GM19035 (cell line): ENCODE data around the gene TMEM263.

Source experiments
- ATAC-seq: cut with Tn5 transposase; IDR thresholded peaks from one replicate; pipeline ENCODE4 v1.9.1; 2021; ENCODE audit not compliant: unreplicated experiment

Gene TMEM263

GRCh38 chr12:106945261-106945851 is 10.4 kb upstream of the TMEM263 start:
- no peak for ATAC-seq

GRCh38 chr12:106947461-106947860 is 8.2 kb upstream of the TMEM263 start:
- ATAC-seq: no peak

GRCh38 chr12:106950591-106950990 is 5.1 kb upstream of the TMEM263 start:
- ATAC-seq: no peak

- no peak for ATAC-seq
These were observed 2.1 kb upstream of the TMEM263 start for GRCh38 chr12:106953352-106954250.

- no peak for ATAC-seq
These were observed 988 bp upstream of the TMEM263 start for GRCh38 chr12:106954462-106955376.

GRCh38 chr12:106956048-106956578 is 406 bp downstream of the TMEM263 start:
- ATAC-seq: peak; percentile 36

GRCh38 chr12:106957583-106957982 is 1.9 kb downstream of the TMEM263 start:
- ATAC-seq: no peak

- no peak for ATAC-seq
These were observed 4.7 kb downstream of the TMEM263 start for GRCh38 chr12:106960443-106960842.

GRCh38 chr12:106962286-106962685 is 6.6 kb downstream of the TMEM263 start:
- no peak for ATAC-seq

- ATAC-seq: no peak
These were observed 8.8 kb downstream of the TMEM263 start for GRCh38 chr12:106964526-106964925.

- no peak for ATAC-seq
These were observed 15.4 kb downstream of the TMEM263 start for GRCh38 chr12:106971065-106971464.

GRCh38 chr12:106973545-106973944 is 17.8 kb downstream of the TMEM263 start:
- no peak for ATAC-seq

- peak; percentile 92 for ATAC-seq
These were observed 18.8 kb downstream of the TMEM263 start for GRCh38 chr12:106974511-106974910.

- no peak for ATAC-seq
These were observed 19.4 kb downstream of the TMEM263 start for GRCh38 chr12:106975098-106975497.

GRCh38 chr12:106975993-106976658 is 20.4 kb downstream of the TMEM263 start:
- no peak for ATAC-seq

- no peak for ATAC-seq
These were observed 21.0 kb downstream of the TMEM263 start for GRCh38 chr12:106976668-106977067.

- no peak for ATAC-seq
These were observed 22.5 kb downstream of the TMEM263 start for GRCh38 chr12:106978035-106978800.

GRCh38 chr12:106980944-106981343 is 25.2 kb downstream of the TMEM263 start:
- ATAC-seq: no peak

GRCh38 chr12:106981788-106982187 is 26.1 kb downstream of the TMEM263 start:
- ATAC-seq: no peak

GRCh38 chr12:106982229-106982628 is 26.5 kb downstream of the TMEM263 start:
- ATAC-seq: no peak
